Superior temporal gyrus (tissue), 1 donor: Measurements from ENCODE around the gene GLYAT.
"Not testable (repeated sequence)": the region's sequence is repeated elsewhere in the genome, so short reads cannot be mapped to it uniquely, and the experiment has no call there.

ENCODE experiments used
- DNase-seq: peaks from one replicate; pipeline ENCODE4 v3.0.0-alpha.2; 2016; ENCODE audit errors: extremely low spot score

The GLYAT gene

GRCh38 chr11:58742981-58743880, 11.5 kb upstream of the GLYAT start:
- no peak for DNase-seq

DNA sequence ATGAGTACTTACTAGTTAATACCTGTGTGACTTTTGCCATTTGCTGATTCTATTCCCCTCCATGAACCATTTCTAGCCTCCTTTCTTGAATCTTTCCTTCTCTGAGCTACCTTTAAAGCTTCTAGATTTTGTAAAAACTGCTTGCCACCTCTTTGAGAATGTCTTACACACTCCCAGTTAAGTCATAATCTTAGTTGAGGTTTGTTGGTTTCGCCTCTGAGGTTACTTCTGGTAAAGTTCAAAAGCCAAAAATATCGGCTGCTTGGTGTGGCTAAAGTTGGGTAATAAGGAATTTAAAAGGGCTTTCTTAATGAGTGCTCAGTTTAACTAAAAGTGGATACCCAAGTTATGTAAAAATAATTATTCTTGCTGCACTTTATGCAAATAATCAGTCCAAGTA, 10.4 kb upstream of the GLYAT start:
- no peak for DNase-seq

DNA sequence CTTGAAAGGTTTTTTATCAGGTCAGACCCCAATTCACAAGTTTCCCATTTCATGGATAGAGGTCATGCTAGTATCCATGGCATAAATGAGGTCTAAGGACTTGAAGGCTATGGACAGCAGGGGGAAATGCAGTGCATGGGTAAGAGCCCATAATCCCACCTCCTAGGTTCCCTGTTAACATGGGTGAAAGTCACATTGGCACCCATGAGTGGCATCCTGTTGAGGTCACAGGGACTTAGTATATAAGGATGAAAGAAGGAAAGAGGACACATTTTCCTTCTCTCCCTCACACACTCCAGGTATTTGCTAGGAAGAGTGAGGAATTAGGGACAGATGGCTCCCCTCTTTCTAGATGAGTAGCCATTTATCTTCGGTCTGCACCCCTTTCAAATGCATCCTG, 9.4 kb upstream of the GLYAT start:
- no peak for DNase-seq

DNA sequence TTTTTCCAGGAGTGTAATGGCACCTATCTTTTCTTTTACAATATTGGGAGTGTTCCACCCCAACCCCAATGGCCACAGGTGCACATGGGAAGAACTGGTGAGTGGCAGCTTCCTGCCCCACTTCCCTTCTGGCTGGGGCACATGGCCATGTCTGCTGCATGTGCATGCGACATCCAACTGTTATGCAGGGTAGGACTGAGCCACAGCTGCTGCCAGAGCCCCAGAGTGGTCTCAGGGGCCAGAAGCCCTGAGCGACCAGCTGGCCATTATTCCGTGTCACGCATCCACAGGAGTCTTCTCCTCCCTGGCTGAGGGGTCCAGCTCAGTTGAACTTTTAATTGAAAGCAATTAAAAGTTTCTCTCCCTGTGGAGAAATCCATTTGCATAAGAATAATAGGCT, 8.7 kb upstream of the GLYAT start:
- DNase-seq: no peak

GRCh38 chr11:58739725-58740430, 8.1 kb upstream of the GLYAT start:
- no peak for DNase-seq

DNA sequence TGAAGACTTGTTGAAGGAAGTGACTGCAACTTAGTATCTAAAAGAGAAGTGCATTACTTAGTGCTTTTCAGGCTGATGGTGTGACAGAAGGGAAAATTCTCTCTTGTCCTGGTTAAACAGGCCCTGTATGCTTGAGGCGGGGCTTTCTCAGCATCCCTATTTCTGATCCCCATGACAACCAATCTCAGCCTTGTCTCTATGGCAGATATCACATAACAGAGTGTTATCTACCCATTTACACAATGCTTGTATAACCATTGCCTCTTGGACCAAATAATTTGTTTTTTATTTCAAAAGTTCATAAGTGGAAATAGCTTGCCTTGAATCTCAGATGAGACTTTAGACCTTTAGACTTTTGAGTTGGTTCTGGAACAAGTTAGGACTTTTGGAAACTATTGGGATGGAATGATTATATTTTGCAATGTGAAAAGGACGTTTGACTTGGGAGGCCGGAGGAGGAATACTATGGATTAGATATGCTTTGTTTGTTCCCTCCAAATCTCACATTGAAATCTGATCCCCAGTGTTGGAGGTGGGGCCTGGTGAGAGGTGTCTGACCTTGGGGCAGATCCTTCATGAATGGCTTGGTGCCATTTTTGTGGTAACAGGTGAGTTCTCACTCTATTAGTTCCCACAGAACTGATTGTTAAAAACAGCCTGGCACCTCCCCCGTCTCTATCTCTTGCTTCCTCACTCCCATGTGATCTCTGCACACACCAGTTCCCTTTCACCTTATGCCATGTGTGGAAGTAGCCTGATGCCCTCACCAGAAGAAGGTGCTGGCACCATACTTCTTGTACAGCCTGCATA, 3.1 kb upstream of the GLYAT start:
- DNase-seq: no peak

DNA sequence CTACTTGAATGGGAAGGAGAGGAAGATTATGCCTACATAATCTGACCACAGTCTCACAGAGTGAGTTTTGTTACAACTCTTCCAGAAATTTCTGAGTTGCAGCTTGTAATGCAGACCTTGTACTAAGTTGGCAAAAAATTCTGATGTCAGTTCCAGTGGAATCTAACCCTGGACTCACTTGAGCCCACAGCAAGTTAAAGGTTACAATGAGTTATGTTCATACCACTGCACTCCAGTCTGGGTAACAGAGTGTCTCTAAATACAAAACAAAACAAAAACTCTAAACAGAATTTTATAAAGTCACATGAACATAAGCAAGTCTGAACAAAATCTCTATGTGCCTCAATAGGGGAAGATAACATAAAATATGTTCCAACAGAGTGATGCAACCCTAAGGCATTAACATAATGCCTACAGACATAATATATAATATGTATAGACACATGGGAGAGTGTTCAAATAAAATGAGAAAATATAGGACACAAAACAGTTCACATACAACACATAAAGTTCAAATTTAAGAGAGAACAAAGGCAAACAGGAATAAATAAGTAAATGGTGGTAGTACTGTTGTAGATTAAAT, 1.1 kb downstream of the GLYAT start:
- DNase-seq: no peak

- DNase-seq: no peak
These were observed 4.3 kb downstream of the GLYAT start for GRCh38 chr11:58727415-58727797.

DNA sequence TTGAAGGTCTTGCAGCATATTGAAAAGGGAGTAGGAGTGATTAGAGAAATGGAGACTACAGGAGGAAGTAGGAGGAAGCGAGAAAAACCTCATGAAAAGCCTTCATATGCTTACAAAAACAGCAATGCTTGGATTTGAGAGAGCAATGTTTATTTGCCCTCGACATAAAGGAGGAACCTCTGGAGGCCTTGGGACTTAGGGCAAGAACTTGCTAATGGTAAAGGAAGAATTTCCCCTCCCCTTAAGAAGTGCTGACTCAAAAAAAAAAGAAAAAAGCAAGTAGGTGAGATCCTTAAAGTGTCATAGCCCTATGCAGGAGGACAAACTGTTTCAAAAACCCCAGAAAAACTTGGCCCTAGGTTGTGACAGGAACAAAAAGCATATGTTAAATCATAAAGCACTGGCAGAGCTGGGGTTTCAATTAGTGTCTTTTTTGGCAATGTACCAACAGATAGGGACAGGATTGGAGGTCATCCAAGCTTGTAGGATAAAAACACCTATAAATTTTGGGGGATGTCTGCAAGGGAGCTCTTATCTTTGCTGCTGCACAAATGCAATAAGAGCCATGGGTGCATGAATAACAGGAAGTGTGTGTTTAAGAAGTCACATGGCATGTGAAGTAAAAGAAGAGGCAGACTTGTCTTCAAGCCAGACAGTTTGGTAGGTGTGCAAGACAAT, 4.9 kb downstream of the GLYAT start:
- no peak for DNase-seq

DNA sequence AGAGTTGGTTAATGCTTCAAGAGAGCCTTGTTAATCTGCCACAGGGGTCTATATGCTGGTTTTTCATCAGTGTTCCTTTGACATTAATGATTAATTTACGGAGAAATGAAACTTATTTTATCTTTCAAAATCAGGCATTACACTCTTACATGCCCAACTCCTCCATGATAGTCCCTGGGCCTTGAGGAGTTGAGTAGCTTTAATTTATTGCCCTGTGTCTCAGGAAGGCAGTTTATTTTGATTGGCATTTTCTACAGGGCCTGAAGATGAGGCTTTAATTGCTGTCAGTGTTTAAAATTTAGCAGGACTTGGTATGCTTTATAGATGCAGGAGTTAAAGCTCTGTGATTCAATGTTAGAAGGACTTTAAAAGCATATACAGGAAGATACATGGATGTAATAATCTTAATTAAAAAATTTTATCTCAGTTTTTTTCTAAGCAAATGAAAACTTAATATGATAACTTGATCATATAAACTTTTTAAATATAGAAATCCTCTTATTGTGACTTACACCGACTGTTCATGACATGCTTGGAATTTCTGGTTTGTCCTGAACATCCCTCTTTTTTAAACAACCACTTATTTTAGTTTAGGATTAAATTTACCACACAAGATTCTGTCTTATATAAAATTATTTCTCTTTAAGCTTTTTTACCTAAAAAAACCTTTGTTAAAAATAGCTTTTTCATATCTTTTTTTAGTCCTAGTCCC, 12.2 kb downstream of the GLYAT start:
- DNase-seq: no peak

DNA sequence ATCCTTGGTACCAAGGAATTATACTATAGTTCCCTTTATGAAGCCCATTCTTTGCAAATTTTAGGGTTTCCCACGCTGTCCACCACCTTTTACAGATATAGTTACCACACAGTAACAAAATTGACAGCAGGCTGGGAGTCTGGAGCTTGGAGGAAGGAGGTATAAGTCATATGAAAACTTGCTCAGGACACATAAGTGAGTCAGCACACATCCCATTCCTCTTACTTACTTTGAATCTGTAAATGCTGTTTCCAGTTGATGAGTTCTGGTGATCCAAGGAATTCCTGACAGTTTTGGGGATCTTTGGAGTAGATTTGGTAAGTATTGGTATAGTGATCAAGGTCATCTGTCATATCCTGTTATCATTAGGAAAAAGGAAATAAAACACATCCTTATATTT, 19.2 kb downstream of the GLYAT start:
- no peak for DNase-seq

DNA sequence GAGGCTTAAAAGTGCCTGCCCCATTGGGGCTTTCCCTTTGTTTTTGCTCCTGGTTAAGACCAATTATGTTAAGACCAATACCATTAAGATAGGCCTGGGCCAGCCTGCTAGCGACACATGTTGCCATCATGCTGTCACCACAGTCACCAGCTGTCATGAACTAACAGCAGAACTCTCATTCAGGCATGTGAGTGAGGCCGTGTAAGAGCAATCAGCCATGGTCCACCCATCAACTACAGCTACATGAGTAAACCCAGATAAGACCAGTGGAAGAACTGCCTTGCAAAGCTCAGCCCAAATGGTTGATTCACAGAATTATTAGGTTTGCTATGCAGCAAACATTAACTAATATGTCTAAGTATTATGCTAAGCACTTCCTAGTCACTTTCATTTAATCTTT, 19.9 kb downstream of the GLYAT start:
- DNase-seq: no peak

DNA sequence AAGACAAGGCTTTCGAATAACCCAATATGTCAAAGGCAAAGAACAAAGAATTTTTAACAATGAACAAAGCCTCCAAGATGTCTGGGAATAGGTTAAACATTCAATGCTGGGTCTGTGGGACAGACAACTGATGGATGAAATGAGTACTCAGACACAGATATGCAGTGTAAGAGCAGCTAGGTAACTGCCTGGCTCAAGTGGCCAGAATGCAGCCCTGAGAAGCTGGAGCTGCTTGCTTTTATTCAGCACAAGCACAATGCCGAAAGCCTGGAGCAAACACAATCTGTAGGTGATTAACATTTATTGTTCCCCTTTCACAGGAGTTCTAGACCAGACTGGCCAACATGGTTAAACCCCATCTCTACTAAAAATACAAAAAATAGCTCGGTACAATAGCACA, 24.0 kb downstream of the GLYAT start:
- DNase-seq: no peak

GRCh38 chr11:58696825-58697224, 34.9 kb downstream of the GLYAT start:
- DNase-seq: not testable (repeated sequence)

GRCh38 chr11:58693026-58693425, 38.7 kb downstream of the GLYAT start:
- DNase-seq: no peak

GRCh38 chr11:58691675-58692074, 40.1 kb downstream of the GLYAT start:
- DNase-seq: no peak

DNA sequence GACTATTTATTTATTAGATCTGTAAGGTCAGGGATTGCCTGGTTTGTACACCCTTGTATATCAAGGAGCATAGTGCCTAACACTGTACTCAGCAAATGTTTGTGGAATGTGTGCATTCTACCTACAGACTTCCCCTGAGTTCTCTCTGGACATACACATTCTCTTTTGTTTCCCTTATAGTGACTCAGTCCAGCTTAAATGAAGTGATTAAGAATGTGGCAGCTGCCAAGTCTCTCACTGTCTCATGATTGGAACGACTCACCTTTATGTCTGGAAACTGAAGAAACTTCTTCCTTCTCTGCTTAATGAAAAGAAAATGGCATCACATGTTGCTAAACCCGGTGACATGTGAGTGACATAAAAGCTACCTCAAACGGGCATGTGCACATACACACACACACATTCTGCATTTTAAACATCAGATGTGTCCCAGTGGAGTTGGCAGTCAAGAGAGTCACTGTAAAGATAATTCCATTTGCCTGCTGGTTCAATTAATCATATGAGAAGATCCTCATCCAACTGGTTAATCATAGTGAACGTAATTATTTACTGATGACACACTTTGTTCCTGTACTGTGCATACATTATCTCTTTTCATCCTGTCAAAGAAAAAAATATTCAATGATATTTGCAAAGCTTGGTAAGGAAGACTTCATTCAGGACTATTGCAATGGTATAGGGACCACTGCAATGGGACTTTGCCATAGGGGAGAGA, 42.8 kb downstream of the GLYAT start:
- no peak for DNase-seq

GRCh38 chr11:58685973-58686722, 45.6 kb downstream of the GLYAT start:
- DNase-seq: no peak

- DNase-seq: not testable (repeated sequence)
These were observed 49.1 kb downstream of the GLYAT start for GRCh38 chr11:58682660-58683059.
